ENCODE measurements around the gene CPNE5. TPM values are rescaled to one million over a fixed set of nuclear protein-coding genes. Genes with fewer than 3 reads are reported as not detected.

Gene CPNE5
- total RNA-seq, 1 experiment from 2014 or later: 0.44 TPM

GRCh38 chr6:36817176-36817817 is 21.9 kb downstream of the CPNE5 start:
- in situ Hi-C loops (cut with HindIII; ENCODE audit: low pct_unique_long_range_greater_than_20kb, low sequenced_read_pairs): no loop called here

DNA sequence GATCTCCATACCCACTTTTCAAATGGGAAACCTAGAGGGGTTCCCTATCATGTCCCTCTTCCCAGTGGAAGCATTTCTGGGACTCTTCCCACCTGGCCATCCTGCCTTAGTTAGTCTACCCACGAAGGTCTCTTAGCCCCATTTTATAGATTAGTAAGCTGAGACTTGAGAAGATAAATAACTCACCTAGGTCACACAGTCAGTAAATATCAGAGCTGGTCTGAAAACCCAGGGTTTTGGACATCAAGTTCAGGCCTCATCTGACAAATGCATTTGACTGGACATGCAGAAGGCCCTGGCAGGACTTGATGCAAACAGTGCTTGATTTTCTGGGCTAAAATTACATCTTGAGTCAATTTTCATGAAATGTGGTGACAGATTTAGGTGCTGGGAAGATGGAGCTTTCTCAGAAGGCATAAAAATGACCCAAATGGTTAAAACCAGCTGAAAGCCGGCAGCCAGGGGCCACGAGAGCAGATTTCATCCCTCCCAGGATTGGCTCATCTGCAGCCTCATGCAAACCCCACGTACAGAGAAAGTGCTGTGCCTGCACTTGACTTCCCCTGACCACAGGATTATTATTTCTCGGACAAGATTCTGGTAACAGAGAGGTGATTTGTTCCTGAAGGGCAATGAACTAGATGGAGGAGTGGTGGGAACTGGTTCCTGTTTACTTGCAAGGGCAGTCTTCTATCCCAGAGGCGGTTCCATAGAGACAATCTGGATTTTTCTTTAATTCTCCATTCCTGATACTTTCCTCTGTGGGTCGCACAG is 23.1 kb downstream of the CPNE5 start:
- in situ Hi-C loops (cut with HindIII; ENCODE audit: low pct_unique_long_range_greater_than_20kb, low sequenced_read_pairs): no loop called here
- Histone ChIP-seq H3K9me3 (ENCODE audit: control insufficient read depth, insufficient read depth, low read depth, low read length) (no peaks in the 10 kb centered on the region), H3K27me3 (ENCODE audit: control insufficient read depth, insufficient read depth, low read length) (no peaks in the 10 kb centered on the region), H3K27ac (ENCODE audit: low read length) (no peak overlapping the region), H3K4me1 (ENCODE audit: control insufficient read depth, insufficient read depth, low read length) (no peaks in the 10 kb centered on the region), H3K4me3 (ENCODE audit: low read depth in 2 of 2, low read length in 2 of 2) (no peak overlapping the region), H3K36me3 (ENCODE audit: control insufficient read depth, insufficient read depth, low read length) (no peaks in the 10 kb centered on the region)
- DNase-seq (ENCODE audit: low read depth, low spot score): no peak
- intact Hi-C loops (cut with micrococcal nuclease; ENCODE audit: unreplicated experiment): no loop called here
- no TSS peak for BruUV-seq (replicated peaks)
- TF ChIP-seq REST (IDR thresholded peaks at IDR 0.05; ENCODE audit: insufficient read depth in 1 of 2, low read depth in 2 of 2, low read length in 1 of 2) (no peak), TCF7L2 (IDR thresholded peaks at IDR 0.05; ENCODE audit: low read depth, low read length) (no peak)
- TF ChIP-seq, protein P1, sequence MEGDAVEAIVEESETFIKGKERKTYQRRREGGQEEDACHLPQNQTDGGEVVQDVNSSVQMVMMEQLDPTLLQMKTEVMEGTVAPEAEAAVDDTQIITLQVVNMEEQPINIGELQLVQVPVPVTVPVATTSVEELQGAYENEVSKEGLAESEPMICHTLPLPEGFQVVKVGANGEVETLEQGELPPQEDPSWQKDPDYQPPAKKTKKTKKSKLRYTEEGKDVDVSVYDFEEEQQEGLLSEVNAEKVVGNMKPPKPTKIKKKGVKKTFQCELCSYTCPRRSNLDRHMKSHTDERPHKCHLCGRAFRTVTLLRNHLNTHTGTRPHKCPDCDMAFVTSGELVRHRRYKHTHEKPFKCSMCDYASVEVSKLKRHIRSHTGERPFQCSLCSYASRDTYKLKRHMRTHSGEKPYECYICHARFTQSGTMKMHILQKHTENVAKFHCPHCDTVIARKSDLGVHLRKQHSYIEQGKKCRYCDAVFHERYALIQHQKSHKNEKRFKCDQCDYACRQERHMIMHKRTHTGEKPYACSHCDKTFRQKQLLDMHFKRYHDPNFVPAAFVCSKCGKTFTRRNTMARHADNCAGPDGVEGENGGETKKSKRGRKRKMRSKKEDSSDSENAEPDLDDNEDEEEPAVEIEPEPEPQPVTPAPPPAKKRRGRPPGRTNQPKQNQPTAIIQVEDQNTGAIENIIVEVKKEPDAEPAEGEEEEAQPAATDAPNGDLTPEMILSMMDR (IDR thresholded peaks at IDR 0.05): no peak
- ChIA-PET POLR2A (no interaction called here), CTCF (no interaction called here)
- ATAC-seq: no peak

More at GRCh38 chr6:36817176-36817817, 21.9 kb downstream of the CPNE5 start:
- Histone ChIP-seq H3K9me3 (ENCODE audit: control insufficient read depth, insufficient read depth, low read depth, low read length) (no peaks in the 10 kb centered on the region), H3K4me3 (ENCODE audit: low read depth in 2 of 2, low read length in 2 of 2) (no peak overlapping the region), H3K27ac (ENCODE audit: low read length) (no peak overlapping the region), H3K4me1 (ENCODE audit: control insufficient read depth, insufficient read depth, low read length) (no peaks in the 10 kb centered on the region), H3K27me3 (ENCODE audit: control insufficient read depth, insufficient read depth, low read length) (no peaks in the 10 kb centered on the region), H3K36me3 (ENCODE audit: control insufficient read depth, insufficient read depth, low read length) (no peaks in the 10 kb centered on the region)
- ATAC-seq (no peak), DNase-seq (ENCODE audit: low read depth, low spot score) (no peak)
- intact Hi-C loops (cut with micrococcal nuclease; ENCODE audit: unreplicated experiment): no loop called here
- TF ChIP-seq TCF7L2 (IDR thresholded peaks at IDR 0.05; ENCODE audit: low read depth, low read length) (no peak), REST (IDR thresholded peaks at IDR 0.05; ENCODE audit: insufficient read depth in 1 of 2, low read depth in 2 of 2, low read length in 1 of 2) (no peak), POLR2AphosphoS5 (IDR thresholded peaks at IDR 0.05; ENCODE audit: low read depth, low read length) (no peak), SIN3A (IDR thresholded peaks at IDR 0.05; ENCODE audit: borderline replicate concordance, insufficient read depth, low read depth, low read length) (no peak)
- TF ChIP-seq, protein P1 (IDR thresholded peaks at IDR 0.05): no peak
- CTCF ChIA-PET: interaction anchor here (0.5 to 0.6 kb wide), 2 partner anchors 17 to 43 kb away, joined by 7 to 8 read pairs; no protein-coding TSS in a partner anchor
- POLR2A ChIA-PET: no interaction called here
- BruUV-seq (replicated peaks): no TSS peak

All from Panc1 (cell line).